ENCODE measurements around the gene CALM1. TPM values are rescaled to one million over a fixed set of nuclear protein-coding genes. Genes with fewer than 3 reads are reported as not detected.

CALM1 gene
- 100 to 1,000 TPM; 355 to 493 TPM for total RNA-seq

- TF ChIP-seq, protein P1, sequence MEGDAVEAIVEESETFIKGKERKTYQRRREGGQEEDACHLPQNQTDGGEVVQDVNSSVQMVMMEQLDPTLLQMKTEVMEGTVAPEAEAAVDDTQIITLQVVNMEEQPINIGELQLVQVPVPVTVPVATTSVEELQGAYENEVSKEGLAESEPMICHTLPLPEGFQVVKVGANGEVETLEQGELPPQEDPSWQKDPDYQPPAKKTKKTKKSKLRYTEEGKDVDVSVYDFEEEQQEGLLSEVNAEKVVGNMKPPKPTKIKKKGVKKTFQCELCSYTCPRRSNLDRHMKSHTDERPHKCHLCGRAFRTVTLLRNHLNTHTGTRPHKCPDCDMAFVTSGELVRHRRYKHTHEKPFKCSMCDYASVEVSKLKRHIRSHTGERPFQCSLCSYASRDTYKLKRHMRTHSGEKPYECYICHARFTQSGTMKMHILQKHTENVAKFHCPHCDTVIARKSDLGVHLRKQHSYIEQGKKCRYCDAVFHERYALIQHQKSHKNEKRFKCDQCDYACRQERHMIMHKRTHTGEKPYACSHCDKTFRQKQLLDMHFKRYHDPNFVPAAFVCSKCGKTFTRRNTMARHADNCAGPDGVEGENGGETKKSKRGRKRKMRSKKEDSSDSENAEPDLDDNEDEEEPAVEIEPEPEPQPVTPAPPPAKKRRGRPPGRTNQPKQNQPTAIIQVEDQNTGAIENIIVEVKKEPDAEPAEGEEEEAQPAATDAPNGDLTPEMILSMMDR (IDR thresholded peaks at IDR 0.05): no peak
- peak within 1 kb of the TSS; percentile 89 to 96 for H3K27ac ChIP-seq
- peaks cover 23 to 30% of the 10 kb centered on the region in 2 donors for H3K4me1 ChIP-seq (ENCODE audit: control insufficient read depth in 1 of 2, low read depth in 2 of 2)
- ATAC-seq (ENCODE audit: insufficient number of reproducible peaks, low FRiP score, low read depth) (peak; percentile 71), DNase-seq (ENCODE audit: low spot score) (peak; percentile 55)
- H3K4me3 ChIP-seq: peak within 1 kb of the TSS; percentile 97
- H3K27me3 ChIP-seq (replicated peaks; ENCODE audit: insufficient read depth): no peaks in the 10 kb centered on the region
- no peaks in the 10 kb centered on the region for H3K9me3 ChIP-seq
- peaks cover 6% of the 10 kb centered on the region for H3K36me3 ChIP-seq
Measured at GRCh38 chr14:90396341-90397339, at the start of gene CALM1. TSS of gene CALM1 (plus strand) at chr14:90397029. CDS start at chr14:90397231, 202 bp downstream.

- no peak overlapping the region for H3K27ac ChIP-seq
- no peak for DNase-seq (ENCODE audit: low spot score)
- no peaks in the 10 kb centered on the region for H3K9me3 ChIP-seq
- no peaks in the 10 kb centered on the region for H3K36me3 ChIP-seq
- no peak overlapping the region for H3K4me3 ChIP-seq
- no peaks in the 10 kb centered on the region for H3K27me3 ChIP-seq (replicated peaks; ENCODE audit: insufficient read depth)
- ATAC-seq (ENCODE audit: insufficient number of reproducible peaks, low FRiP score, low read depth): no peak
- TF ChIP-seq, protein P1 (IDR thresholded peaks at IDR 0.05): no peak
- no peaks in the 10 kb centered on the region for H3K4me1 ChIP-seq (ENCODE audit: control insufficient read depth in 1 of 2, low read depth in 2 of 2)
Measured at GRCh38 chr14:90348270-90348669, 48.6 kb upstream of the CALM1 start.

DNA sequence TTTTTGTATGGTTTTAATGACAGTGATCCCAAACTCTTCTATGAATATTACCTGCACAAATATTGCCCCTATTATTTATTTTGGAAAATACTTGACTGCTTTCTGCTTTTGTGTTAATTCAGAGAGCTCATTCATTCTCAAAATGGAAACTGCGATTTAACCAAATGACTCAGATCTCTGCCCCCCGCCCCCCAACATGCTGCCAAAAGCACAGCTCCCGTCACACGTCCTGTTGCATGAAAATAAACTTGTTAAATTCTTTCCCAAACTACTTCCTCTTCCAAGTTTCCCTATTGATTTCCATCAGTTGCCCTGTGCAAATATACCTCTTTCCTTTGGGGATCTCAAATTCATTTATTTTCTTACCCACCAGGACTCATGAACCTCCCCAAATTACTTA is 47.1 kb upstream of the CALM1 start:
- no peak overlapping the region for H3K27ac ChIP-seq
- no peak overlapping the region for H3K4me3 ChIP-seq
- no peak for DNase-seq (ENCODE audit: low spot score)
- TF ChIP-seq, protein P1 (IDR thresholded peaks at IDR 0.05): no peak
- no peak for ATAC-seq (ENCODE audit: insufficient number of reproducible peaks, low FRiP score, low read depth)
- H3K9me3 ChIP-seq: no peaks in the 10 kb centered on the region
- no peaks in the 10 kb centered on the region for H3K4me1 ChIP-seq (ENCODE audit: control insufficient read depth in 1 of 2, low read depth in 2 of 2)
- no peaks in the 10 kb centered on the region for H3K36me3 ChIP-seq
- H3K27me3 ChIP-seq (replicated peaks; ENCODE audit: insufficient read depth): no peaks in the 10 kb centered on the region

DNA sequence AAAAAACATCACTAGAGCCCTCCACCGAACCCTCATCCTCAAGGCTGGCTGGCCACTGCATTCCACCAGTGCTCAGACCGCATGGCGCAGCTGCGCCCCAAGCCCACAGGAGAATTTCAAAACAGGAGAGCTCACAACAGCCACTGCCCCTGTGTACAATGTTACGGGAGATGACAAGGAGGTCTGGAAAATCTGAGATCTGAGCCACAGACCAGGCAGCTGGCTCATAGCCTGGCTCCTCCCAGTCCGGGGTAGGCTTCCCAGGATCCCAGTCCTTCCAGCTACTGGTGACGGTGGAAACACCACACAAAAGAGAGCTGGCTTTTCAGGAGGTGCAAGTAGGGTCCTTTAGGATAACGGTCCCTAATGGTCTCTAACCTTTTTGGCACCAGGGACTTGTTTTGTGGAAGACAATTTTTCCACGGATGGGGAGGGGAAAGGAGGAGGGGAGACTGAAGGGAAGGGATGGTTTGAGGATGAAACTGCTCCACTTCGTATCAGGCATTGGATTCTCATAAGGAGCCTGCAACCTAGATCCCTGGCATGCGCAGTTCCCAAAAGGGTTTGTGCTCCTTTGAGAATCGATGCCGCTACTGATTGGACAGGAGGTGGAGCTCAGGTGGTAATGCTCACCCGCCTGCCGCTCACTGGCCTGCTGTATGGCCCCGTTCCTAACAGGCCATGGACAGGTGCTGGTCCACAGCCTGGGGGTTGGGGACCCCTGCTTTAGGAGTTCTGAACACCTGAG is 42.1 kb upstream of the CALM1 start:
- no peaks in the 10 kb centered on the region for H3K9me3 ChIP-seq
- ATAC-seq (ENCODE audit: insufficient number of reproducible peaks, low FRiP score, low read depth) (no peak), DNase-seq (ENCODE audit: low spot score) (no peak)
- no peak overlapping the region for H3K27ac ChIP-seq
- H3K4me1 ChIP-seq (ENCODE audit: control insufficient read depth in 1 of 2, low read depth in 2 of 2): no peaks in the 10 kb centered on the region
- TF ChIP-seq, protein P1 (IDR thresholded peaks at IDR 0.05): no peak
- H3K36me3 ChIP-seq: no peaks in the 10 kb centered on the region
- H3K4me3 ChIP-seq: no peak overlapping the region
- no peaks in the 10 kb centered on the region for H3K27me3 ChIP-seq (replicated peaks; ENCODE audit: insufficient read depth)

All from thoracic aorta (tissue), 2 donors.